Stimulated activated CD4-positive, alpha-beta T cell treated with anti-CD3 and anti-CD28 coated beads, Interleukin-15, amount 100 ng/mL, for 24 hours (primary cell): ENCODE measurements around the gene FBN1.

ENCODE experiments used
- DNase-seq: peaks from one replicate; pipeline ENCODE4 v3.0.0-alpha.2; 2020

The FBN1 gene

GRCh38 chr15:48501208-48501607 lies 144.3 kb downstream of the FBN1 start:
- DNase-seq, result no peak

- DNase-seq, result no peak
Measured at GRCh38 chr15:48500595-48500994, 144.9 kb downstream of the FBN1 start.

- DNase-seq, result no peak
Measured at GRCh38 chr15:48499978-48500377, 145.5 kb downstream of the FBN1 start.

- no peak for DNase-seq
Measured at GRCh38 chr15:48498828-48499227, 146.7 kb downstream of the FBN1 start.

GRCh38 chr15:48494631-48495030 lies 150.9 kb downstream of the FBN1 start:
- no peak for DNase-seq

DNA sequence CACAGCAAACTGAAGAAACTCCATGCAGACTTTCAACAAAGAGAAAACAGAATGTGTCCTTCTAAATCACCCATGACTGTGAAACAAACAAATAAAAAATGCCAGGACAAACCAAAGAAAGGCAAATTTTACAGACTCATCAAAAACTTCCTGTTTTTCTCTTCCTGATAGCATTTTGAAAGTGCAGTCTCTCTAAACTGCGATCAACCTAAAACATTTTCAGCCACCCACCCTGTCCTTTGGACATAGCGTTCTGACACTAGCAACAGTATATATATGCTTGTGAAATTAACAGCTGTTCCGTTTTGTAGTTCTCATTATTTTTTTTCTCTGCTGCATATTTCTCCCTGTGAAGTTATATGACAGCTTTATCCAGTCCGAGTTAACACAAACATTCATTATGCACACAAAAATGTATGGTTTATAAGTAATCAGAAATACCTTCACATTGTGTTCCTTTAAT lies 151.7 kb downstream of the FBN1 start:
- no peak for DNase-seq

- DNase-seq, result no peak
Measured at GRCh38 chr15:48493084-48493762, 152.3 kb downstream of the FBN1 start.

DNA sequence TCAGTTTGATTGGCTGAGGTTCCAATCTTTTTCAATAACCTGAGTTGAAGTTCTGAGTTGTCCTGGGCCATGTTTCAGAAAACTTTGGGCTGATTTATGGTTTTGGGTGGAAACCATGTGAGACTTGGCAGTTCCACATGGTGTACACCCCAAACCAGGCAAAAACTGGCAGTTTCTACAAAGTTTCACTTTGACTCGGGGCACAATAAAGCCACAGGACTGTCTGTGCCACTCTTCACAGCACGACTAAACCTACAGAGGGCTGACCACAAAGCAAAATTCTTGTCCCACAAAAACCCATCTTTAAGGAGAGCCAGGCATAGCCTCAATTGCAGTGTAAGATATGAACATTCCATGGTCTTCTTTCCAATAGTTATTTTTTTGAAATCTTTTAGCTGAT lies 159.3 kb downstream of the FBN1 start:
- no peak for DNase-seq

GRCh38 chr15:48481802-48482201 lies 163.7 kb downstream of the FBN1 start:
- no peak for DNase-seq

GRCh38 chr15:48479751-48480150 lies 165.8 kb downstream of the FBN1 start:
- no peak for DNase-seq

- DNase-seq, result no peak
Measured at GRCh38 chr15:48478581-48478980, 166.9 kb downstream of the FBN1 start.

- no peak for DNase-seq
Measured at GRCh38 chr15:48477795-48478360, 167.6 kb downstream of the FBN1 start.

- no peak for DNase-seq
Measured at GRCh38 chr15:48475600-48476395, 169.7 kb downstream of the FBN1 start.

DNA sequence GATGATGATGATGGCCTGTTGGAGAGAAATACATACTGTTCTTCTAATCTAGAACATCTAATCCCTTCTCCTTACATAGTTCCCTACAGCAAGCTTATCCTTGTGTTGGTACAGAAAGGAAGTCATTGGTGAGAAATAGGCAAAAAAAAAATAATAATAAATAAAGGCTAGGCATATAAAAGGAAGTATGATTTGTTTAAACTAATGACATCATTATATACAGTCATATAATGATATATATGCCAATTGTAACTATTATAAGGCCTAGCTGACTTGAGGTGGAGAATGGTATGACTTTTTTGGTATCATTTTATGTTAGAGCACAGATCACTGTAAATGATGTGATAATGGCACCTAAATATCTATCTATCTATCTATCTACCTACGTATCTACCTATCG lies 171.8 kb downstream of the FBN1 start:
- DNase-seq, result no peak

DNA sequence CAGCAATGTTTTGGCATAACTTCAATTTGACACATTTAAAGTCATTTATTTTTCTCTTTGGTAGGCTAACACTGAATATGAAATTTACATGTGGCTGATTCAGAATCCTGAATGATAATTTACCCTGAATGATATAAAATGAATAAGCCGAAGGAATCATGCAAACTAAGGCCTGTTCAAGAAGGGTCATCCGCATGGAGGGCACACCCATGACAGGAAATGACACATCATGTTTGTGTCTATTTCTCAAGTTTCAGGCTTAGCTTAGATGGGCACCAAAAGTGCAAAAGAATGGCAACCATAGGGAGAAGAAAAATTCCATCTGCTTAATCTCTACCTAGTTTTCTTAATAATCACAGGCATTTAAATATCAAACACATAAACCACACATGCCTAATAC lies 172.8 kb downstream of the FBN1 start:
- no peak for DNase-seq

GRCh38 chr15:48471073-48471472 lies 174.4 kb downstream of the FBN1 start:
- DNase-seq, result no peak

DNA sequence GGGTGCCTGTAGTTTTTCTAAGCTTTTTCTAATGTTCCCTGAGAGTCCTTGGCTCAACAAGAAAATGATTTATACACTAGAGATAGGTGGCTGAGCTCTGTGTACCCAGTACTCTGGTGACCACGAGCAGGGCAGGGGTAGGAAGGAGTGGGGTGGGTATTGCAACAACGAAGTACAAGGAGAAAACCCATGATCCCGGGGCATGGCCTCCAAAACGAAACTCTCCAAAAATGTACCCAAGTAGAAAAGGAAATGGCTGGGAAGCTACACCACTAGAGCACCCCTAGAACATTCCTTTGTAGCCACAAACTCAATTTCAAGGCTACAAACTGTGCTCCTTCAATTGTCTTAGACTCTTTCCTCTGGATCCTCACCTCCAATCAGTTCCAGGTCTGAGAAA lies 175.4 kb downstream of the FBN1 start:
- DNase-seq, result no peak

GRCh38 chr15:48469681-48470080 lies 175.8 kb downstream of the FBN1 start:
- DNase-seq, result no peak

DNA sequence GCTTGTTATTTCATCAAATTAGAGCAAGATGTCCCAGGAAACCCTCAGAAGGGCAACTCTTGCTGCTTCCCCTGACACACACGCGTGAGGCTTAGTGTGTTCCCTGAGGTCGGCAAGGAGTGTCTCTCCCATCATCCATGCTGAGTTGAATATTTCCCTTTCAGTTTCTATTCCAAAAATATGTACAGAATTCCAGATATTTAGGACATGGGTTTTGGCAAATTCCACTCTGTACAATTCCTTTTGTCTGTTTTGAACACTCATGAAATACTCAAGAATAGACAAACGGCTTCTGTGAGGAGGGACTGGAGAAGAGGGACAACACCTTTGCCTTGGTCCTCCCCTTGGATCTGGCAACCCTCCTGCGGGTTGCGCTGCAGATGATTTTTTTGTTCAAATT lies 176.2 kb downstream of the FBN1 start:
- no peak for DNase-seq

DNA sequence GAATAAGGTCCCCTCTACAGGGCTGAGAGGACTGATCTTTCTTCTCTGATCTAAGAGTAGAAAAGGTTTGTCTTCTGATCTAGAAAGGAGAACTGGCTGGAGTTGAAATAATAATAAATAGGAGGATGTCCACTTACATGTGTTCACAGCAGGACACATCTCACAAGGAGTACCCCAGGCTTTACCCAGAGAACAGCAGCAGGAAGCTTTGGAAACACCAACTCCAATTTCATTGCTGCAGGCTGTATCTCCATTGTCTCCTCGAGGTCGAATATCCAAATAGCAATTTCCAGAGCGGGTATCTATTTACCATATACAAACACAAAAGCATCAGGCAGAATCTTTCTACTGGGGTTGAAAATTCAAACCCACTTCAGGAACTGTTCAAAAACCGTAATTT lies 177.7 kb downstream of the FBN1 start:
- no peak for DNase-seq

DNA sequence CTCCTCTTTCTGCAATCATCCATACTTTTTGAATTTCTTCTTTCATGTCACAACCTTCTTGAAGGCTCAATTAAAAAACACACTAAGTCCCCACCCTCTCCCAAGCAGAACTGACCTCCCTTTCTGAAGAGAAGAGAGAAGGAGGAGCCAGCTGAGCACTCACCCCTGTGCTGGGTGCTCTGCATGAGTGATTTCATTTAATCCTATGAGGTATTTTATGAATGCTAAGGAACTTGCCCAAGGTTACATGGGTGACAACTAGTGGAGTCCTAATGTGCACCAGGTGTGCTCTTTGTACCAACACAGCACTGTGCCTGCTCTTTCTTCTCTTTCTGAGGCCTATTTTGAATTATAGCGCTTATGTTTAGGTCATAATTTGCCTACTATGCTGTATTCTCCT lies 178.7 kb downstream of the FBN1 start:
- no peak for DNase-seq

DNA sequence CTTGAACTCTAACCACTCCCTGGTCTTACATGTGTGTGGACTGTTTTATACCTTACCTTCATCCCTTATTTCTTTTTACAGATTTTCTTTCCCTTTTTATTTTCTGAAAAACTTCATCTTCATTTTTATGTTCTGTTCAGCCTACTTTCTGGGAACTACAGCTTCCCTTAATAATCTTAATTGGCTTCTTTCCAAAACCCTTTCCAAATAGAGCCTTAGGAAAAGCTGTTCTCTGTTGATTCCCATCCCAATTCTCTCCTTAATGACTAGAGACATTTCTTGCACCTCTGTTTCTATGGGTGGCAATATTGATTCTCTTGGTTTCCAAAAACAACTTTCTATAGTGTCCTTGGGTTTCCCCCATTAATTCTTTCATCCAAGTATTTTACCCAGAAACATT lies 179.4 kb downstream of the FBN1 start:
- DNase-seq, result no peak

DNA sequence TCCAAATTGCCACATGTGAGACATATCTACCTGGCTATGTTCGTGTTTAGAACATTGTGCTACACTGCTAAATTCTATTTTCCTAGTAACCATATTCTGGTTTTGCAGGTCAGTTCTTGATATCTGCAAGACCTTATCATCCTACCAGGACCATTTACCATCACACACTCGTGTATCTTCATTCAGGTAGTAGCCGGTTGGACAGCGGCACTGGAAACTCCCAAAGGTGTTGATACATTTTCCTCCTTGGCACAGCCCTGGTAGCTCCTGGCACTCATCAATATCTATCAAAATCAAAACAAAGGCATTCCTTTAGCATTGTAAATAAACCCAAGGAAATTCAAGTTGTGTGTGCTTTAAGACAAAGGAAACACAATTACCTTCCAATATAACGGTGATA lies 180.1 kb downstream of the FBN1 start:
- DNase-seq, result no peak

GRCh38 chr15:48463366-48463880 lies 182.1 kb downstream of the FBN1 start:
- DNase-seq, result no peak
